Progenitor cell of endocrine pancreas (in vitro differentiated cells): ENCODE data around the gene ERN1. TPM values are rescaled to one million over a fixed set of nuclear protein-coding genes. Genes with fewer than 3 reads are reported as not detected.

Source experiments
- DNase-seq: peaks from one replicate; pipeline ENCODE4 v3.0.0; 2021; ENCODE audit warnings: low spot score; ENCODE audit not compliant: unreplicated experiment
- H3K27ac Mint-ChIP-seq: 2 replicates; pipeline ENCODE4 v1.8.0; 2021; ENCODE audit warnings: mild to moderate bottlenecking, moderate library complexity, mixed read lengths
- H3K27me3 Mint-ChIP-seq: 2 replicates; pipeline ENCODE4 v1.8.0; 2021; ENCODE audit warnings: mixed read lengths
- H3K36me3 Mint-ChIP-seq: 2 replicates; pipeline ENCODE4 v1.8.0; 2022; ENCODE audit warnings: mixed read lengths; ENCODE audit not compliant: insufficient read depth
- H3K4me1 Mint-ChIP-seq: 2 replicates; pipeline ENCODE4 v1.8.0; 2021; ENCODE audit warnings: low read depth, mixed read lengths
- H3K4me3 Mint-ChIP-seq: 2 replicates; pipeline ENCODE4 v1.8.0; 2021; ENCODE audit warnings: low read depth, mild to moderate bottlenecking, moderate library complexity, mixed read lengths
- H3K9me3 Mint-ChIP-seq: 2 replicates; pipeline ENCODE4 v1.8.0; 2021; ENCODE audit warnings: low read depth, mixed read lengths
- total RNA-seq: library from RNA; stranded (reverse); gene quantifications from 2 replicates; pipeline ENCODE4 v1.2.1, GENCODE V29; 2021
- TF ChIP-seq, protein P1 (sequence below): fragments of 200-600 bp; sonication (generic); IDR thresholded peaks from one replicate; pipeline ENCODE4 v1.5.0; 2021; ENCODE audit warnings: antibody characterized with exemption, mild to moderate bottlenecking; ENCODE audit not compliant: unreplicated experiment

The ERN1 gene
- total RNA-seq, 1 donor from 2014 or later, result 43.1 TPM

DNA sequence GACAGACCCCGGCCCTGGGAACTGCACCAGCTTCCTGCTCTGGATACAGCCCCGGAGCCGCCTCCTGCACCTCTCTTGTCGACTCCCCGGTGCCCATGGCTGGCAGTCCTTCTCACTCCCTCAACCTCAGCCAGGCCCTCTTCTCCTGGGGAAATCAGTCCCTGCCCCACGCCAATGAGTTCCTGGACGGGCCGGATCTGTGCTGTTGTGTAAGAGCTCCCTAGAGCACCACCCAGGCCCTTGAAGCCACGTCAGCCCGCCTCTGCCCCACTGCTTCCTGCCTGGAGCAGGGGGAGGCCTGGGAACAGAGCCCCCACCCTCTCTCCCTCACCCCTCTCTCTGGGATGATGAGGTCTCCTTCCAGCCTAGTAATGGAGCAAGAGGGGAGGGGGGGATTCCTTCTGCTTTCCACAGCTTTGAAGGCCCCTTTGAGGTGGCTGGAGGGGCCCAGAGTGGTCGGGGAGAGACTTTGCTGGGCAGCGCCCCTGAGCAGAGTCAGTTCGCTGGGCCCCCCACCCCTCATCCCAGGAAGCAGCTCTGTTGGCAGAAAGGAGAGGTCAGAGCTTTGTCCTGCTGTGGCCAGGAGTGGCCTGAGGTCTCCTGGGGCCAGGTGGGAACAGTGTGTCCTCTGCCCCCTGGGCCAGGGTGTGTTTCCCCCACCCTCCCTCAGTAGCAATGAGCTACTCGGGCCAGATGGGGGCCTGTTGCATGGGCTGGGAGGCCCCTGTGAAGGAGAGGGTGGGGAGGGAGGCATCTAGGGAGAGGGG is 128.0 kb downstream of the ERN1 start:
- H3K36me3 Mint-ChIP-seq, result no peaks in the 10 kb centered on the region
- DNase-seq, result no peak
- no peaks in the 10 kb centered on the region for H3K9me3 Mint-ChIP-seq
- H3K27ac Mint-ChIP-seq, result no peak overlapping the region
- H3K4me1 Mint-ChIP-seq, result peaks cover 10% of the 10 kb centered on the region
- H3K4me3 Mint-ChIP-seq, result no peak overlapping the region
- TF ChIP-seq, protein P1, sequence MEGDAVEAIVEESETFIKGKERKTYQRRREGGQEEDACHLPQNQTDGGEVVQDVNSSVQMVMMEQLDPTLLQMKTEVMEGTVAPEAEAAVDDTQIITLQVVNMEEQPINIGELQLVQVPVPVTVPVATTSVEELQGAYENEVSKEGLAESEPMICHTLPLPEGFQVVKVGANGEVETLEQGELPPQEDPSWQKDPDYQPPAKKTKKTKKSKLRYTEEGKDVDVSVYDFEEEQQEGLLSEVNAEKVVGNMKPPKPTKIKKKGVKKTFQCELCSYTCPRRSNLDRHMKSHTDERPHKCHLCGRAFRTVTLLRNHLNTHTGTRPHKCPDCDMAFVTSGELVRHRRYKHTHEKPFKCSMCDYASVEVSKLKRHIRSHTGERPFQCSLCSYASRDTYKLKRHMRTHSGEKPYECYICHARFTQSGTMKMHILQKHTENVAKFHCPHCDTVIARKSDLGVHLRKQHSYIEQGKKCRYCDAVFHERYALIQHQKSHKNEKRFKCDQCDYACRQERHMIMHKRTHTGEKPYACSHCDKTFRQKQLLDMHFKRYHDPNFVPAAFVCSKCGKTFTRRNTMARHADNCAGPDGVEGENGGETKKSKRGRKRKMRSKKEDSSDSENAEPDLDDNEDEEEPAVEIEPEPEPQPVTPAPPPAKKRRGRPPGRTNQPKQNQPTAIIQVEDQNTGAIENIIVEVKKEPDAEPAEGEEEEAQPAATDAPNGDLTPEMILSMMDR, result no peak
- H3K27me3 Mint-ChIP-seq, result peaks cover 29% of the 10 kb centered on the region

DNA sequence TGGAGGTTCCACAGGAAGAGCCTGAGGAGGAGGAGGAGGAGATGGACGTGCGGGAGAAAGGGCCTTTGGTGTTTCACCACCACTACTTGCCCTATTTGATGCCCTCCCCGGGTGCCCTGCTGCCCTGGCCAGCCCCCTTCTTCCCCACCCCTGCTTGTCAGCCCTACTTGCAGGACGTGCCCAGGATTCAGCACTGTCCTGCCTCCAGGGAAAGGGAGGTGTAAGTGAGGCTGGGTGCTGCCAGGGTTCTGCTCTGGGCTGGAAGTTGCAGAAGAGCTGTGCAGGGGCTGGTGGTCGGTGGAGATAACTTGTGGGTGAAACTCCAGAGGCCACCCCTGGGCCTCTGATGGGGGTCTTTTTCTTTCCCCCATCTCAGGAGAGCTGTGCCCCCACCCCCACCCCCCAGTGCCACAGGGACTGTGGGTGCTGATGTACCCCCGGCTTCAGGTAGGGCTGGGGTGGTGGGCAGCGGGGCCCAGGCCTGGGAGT is 128.8 kb downstream of the ERN1 start:
- H3K27me3 Mint-ChIP-seq, result peaks cover 37% of the 10 kb centered on the region
- no peak overlapping the region for H3K4me3 Mint-ChIP-seq
- no peaks in the 10 kb centered on the region for H3K36me3 Mint-ChIP-seq
- no peak overlapping the region for H3K27ac Mint-ChIP-seq
- TF ChIP-seq, protein P1, result no peak
- no peaks in the 10 kb centered on the region for H3K9me3 Mint-ChIP-seq
- peaks cover 10% of the 10 kb centered on the region for H3K4me1 Mint-ChIP-seq
- no peak for DNase-seq

DNA sequence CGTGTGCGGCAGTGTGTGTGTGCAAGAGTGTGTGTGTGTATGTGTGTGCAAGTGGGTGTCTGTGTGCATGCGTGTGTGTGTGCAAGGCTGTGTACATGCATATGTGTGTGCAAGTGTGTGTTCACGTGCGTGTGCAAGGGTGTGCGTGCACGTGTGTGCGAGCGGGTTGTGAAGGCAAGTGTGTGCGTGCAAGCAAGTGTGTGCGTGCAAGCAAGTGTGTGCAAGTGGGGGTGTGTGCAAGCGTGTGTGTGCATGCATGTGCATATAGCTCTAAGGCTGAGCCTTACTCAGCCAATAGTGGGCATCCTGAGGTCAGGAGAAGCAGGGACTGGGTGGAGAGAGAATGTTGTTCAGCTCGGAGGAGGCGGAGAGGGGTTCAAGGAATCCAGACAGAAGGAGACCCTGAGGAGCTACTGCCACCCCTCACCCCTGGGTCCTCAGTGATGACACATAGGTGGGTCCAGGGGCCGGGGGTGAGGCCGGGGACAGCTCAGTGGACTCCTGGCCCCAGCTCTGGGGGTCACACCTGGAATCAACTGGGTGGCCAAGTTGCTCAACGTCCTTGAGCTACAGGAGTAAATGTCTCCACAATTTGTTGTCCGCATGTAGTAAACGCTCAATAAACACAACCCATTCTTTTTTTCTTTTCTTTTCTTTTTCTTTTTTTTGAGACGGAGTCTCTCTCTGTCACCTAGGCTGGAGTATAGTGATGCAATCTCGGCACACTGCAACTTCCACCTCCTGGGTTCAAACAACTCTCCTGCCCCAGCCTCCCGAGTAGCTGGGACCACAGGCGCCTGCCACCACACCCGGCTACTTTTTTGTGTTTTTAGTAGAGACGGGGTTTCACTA is 130.0 kb downstream of the ERN1 start:
- H3K4me1 Mint-ChIP-seq, result peaks cover 2% of the 10 kb centered on the region
- H3K27me3 Mint-ChIP-seq, result peaks cover 39% of the 10 kb centered on the region
- H3K4me3 Mint-ChIP-seq, result peak overlapping the region; percentile 52
- no peaks in the 10 kb centered on the region for H3K36me3 Mint-ChIP-seq
- H3K27ac Mint-ChIP-seq, result no peak overlapping the region
- DNase-seq, result no peak
- TF ChIP-seq, protein P1, result no peak
- H3K9me3 Mint-ChIP-seq, result no peaks in the 10 kb centered on the region

DNA sequence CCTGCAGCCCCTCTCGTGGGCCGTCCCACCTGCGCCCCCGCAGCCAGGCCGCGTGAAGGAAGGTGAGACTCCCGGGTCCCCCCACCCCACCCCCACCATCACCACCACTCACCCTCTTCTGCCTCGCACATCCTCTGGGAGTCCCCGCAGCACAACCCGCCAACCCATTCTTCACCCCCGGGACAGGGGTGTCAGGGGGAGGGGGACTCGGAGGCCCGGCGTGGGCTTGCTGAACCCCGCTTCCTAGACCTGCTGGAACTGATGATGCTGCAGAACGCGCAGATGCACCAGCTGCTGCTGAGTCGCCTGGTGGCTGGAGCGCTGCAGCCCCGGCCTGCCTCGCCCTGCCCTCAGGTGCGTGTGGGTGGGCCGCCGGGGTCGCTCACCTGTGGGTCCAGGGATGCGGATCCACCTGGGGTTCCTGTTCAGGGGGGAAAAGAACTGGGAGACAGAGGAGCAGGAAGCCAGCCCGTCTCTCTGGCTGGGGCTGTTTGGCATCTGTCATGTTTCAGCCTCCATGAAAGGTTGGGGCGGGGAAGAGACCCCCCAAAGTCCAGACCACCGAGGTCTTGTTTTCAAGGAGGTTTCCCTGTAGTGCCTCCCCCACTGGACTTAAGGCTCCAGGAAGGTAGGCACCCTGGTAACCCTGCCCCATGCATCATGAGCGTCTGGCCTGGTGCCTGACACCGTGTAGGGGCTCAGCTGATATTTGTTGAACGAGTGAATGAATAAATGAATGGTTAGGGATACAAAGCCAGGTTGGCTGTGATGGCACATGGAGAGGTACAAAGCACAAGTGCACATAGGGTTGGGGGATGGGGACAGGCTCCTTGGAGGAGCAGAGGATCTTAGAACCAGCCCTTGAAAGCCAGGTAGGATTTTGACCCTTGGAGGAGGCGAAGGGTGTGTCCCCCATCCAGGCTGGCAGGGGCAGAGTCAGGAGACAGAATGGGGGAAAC is 130.9 kb downstream of the ERN1 start:
- DNase-seq, result no peak
- TF ChIP-seq, protein P1, result no peak
- no peak overlapping the region for H3K27ac Mint-ChIP-seq
- peaks cover 1% of the 10 kb centered on the region for H3K4me1 Mint-ChIP-seq
- peaks cover 44% of the 10 kb centered on the region for H3K27me3 Mint-ChIP-seq
- peak overlapping the region; percentile 52 for H3K4me3 Mint-ChIP-seq
- no peaks in the 10 kb centered on the region for H3K36me3 Mint-ChIP-seq
- no peaks in the 10 kb centered on the region for H3K9me3 Mint-ChIP-seq
